DMS153 (cell line): ENCODE data around the gene PHKG1.
A peak's percentile ranks its signal among the peaks of the same experiment; 100 is the strongest.
"Not testable (repeated sequence)": the region's sequence is repeated elsewhere in the genome, so short reads cannot be mapped to it uniquely, and the experiment has no call there.

Experiments
- DNase-seq: peaks from one replicate; lab custom pipeline; 2025; lab: John Stamatoyannopoulos, UW

The PHKG1 gene

GRCh38 chr7:56045758-56046157 lies 47.0 kb downstream of the PHKG1 start:
- not testable (repeated sequence) for DNase-seq

- DNase-seq: no peak
These were observed 52.0 kb downstream of the PHKG1 start for GRCh38 chr7:56040730-56041129.

GRCh38 chr7:56033671-56034432 lies 58.9 kb downstream of the PHKG1 start:
- DNase-seq: peak; percentile 82

DNA sequence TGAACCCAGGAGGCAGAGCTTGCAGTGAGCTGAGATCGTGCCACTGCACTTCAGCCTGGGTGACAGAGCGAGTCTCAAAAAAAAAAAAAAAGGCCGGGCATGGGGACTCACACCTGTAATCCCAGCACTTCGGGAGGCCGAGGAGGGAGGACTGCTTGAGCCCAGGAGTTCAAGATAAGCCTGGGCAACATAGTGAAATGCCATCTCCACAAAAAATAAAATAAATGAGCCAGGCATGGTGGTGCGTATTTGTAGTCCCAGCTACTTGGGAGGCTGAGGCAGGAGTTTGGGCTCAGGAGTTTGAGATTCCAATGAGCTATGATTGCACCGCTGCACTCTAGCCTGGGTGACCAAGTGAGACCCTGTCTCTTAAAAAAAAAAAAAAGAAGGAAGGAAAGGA lies 60.2 kb downstream of the PHKG1 start:
- DNase-seq: not testable (repeated sequence)

- DNase-seq: not testable (repeated sequence)
These were observed 61.2 kb downstream of the PHKG1 start for GRCh38 chr7:56031556-56031955.

- no peak for DNase-seq
These were observed 62.4 kb downstream of the PHKG1 start for GRCh38 chr7:56030340-56030739.
